SKM-1 (cell line): ENCODE results near the gene LRRC10B.
"Not testable (repeated sequence)": the region's sequence is repeated elsewhere in the genome, so short reads cannot be mapped to it uniquely, and the experiment has no call there.

Experiments used
- DNase-seq: peaks from one replicate; lab custom pipeline; 2025; ENCODE audit not compliant: unreplicated experiment; lab: John Stamatoyannopoulos, UW

Gene LRRC10B

GRCh38 chr11:61507962-61508861, at the start of gene LRRC10B:
LRRC10B (plus strand) TSS chr11:61508749; CDS start chr11:61508999, 250 bp downstream.
- DNase-seq: no peak

- no peak for DNase-seq
Observed at GRCh38 chr11:61460474-61460881, 48.1 kb upstream of the LRRC10B start.

- no peak for DNase-seq
Observed at GRCh38 chr11:61460986-61461385, 47.6 kb upstream of the LRRC10B start.

- DNase-seq: not testable (repeated sequence)
Observed at GRCh38 chr11:61467602-61468001, 40.9 kb upstream of the LRRC10B start.

- DNase-seq: no peak
Observed at GRCh38 chr11:61468002-61468401, 40.5 kb upstream of the LRRC10B start.

GRCh38 chr11:61472282-61472681, 36.3 kb upstream of the LRRC10B start:
- DNase-seq: no peak

GRCh38 chr11:61472868-61473267, 35.7 kb upstream of the LRRC10B start:
- DNase-seq: no peak

GRCh38 chr11:61473370-61474012, 35.1 kb upstream of the LRRC10B start:
- DNase-seq: no peak

GRCh38 chr11:61474013-61474643, 34.4 kb upstream of the LRRC10B start:
- no peak for DNase-seq

- no peak for DNase-seq
Observed at GRCh38 chr11:61475433-61475832, 33.1 kb upstream of the LRRC10B start.

- no peak for DNase-seq
Observed at GRCh38 chr11:61476371-61476770, 32.2 kb upstream of the LRRC10B start.

GRCh38 chr11:61477126-61477525, 31.4 kb upstream of the LRRC10B start:
- DNase-seq: no peak

GRCh38 chr11:61477727-61478148, 30.8 kb upstream of the LRRC10B start:
- DNase-seq: no peak

- not testable (repeated sequence) for DNase-seq
Observed at GRCh38 chr11:61479360-61480058, 29.0 kb upstream of the LRRC10B start.

GRCh38 chr11:61480261-61480993, 28.1 kb upstream of the LRRC10B start:
- DNase-seq: no peak

GRCh38 chr11:61480994-61481335, 27.6 kb upstream of the LRRC10B start:
- DNase-seq: no peak

GRCh38 chr11:61481806-61482205, 26.7 kb upstream of the LRRC10B start:
- no peak for DNase-seq

- no peak for DNase-seq
Observed at GRCh38 chr11:61482513-61482912, 26.0 kb upstream of the LRRC10B start.

- DNase-seq: no peak
Observed at GRCh38 chr11:61484541-61484940, 24.0 kb upstream of the LRRC10B start.

GRCh38 chr11:61485080-61485479, 23.5 kb upstream of the LRRC10B start:
- no peak for DNase-seq
